ENCODE measurements around the gene DACT3.

Gene DACT3, protein sequence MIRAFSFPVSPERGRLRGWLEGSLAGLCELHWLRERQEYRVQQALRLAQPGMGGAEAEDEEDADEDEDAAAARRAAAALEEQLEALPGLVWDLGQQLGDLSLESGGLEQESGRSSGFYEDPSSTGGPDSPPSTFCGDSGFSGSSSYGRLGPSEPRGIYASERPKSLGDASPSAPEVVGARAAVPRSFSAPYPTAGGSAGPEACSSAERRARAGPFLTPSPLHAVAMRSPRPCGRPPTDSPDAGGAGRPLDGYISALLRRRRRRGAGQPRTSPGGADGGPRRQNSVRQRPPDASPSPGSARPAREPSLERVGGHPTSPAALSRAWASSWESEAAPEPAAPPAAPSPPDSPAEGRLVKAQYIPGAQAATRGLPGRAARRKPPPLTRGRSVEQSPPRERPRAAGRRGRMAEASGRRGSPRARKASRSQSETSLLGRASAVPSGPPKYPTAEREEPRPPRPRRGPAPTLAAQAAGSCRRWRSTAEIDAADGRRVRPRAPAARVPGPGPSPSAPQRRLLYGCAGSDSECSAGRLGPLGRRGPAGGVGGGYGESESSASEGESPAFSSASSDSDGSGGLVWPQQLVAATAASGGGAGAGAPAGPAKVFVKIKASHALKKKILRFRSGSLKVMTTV

DNA sequence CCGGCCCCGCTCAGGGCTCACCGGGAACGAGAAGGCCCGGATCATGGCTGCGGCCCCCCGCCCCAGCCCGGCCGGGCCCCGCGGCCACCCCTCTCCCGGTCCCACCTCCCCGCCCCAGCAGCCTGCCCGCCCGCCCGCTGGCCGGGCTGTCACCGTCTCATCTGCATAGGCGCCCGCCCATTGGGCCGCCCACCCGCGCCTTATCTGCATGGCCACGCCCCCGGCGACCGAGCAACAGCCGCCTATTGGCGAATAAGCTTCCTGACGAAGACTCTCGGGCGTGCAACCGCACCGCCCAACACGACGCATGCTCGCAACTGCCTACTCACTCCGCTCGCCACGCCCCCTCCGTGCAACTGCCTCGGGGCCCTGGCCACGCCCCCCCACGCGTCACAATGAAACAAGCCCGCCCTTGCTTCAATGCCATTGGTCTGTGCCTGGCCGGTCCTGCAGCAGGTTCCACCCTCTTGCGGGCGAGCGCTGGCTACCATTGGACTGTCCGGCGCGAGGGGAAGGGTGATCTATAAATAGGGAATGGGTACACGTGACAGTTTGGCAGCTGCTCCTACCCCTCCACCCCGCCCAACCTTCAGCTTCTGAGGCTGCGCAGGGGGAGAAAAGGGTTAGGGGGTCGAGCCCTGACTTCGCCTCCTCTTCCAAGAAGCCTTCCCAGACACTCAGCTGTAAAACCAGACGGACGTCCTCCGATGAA is at the start of gene DACT3:
Gene DACT3 (minus strand): TSS at position 163 of the 712 bp plus-strand sequence. CDS start 118 bp downstream, at position 45.
- DNase-seq (ENCODE audit: low read depth): peak; percentile 100

DNA sequence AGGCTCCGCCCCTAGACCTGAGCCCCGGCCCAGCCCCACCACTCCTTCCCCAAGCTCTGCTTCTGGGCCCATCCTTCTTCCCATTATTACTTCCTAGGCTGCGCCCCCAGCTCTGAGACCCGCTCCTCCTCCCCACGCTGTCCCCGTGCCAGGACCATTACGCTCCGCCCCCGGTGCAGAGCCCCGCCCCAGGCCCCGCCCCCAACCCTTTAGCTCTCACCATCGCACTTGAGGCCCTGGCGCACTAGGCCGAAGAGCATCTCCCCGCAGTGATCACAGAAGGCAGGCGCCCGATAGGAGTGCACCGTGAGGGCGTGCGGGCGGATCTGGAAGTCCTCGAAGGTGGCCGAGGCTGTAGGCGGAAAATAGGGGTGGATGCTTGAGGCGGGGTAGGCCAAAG is 49.7 kb upstream of the DACT3 start:
- DNase-seq (ENCODE audit: low read depth): no peak

- peak; percentile 60 for DNase-seq (ENCODE audit: low read depth)
Measured at GRCh38 chr19:46704379-46705076, 43.5 kb upstream of the DACT3 start.

DNA sequence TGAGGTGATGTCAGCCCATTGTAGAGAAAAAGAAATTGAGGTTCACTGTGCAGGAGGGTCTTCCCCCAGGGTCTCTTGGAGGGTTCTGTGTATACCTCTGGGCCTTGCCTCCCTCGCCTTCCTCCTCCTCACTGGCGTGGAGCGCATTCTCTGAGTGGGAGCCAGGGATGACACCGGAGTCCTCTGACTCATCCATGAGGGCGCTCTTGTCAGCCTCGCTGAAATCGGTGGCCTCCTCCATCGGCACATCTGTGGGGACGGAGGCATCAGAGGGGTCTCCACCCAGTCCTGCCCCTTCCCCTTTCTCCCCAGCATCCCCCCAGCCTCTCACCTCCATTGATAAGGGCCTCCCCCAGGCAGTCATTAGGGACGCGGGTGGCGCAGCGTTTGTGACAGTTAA is 39.7 kb upstream of the DACT3 start:
- DNase-seq (ENCODE audit: low read depth): no peak

DNA sequence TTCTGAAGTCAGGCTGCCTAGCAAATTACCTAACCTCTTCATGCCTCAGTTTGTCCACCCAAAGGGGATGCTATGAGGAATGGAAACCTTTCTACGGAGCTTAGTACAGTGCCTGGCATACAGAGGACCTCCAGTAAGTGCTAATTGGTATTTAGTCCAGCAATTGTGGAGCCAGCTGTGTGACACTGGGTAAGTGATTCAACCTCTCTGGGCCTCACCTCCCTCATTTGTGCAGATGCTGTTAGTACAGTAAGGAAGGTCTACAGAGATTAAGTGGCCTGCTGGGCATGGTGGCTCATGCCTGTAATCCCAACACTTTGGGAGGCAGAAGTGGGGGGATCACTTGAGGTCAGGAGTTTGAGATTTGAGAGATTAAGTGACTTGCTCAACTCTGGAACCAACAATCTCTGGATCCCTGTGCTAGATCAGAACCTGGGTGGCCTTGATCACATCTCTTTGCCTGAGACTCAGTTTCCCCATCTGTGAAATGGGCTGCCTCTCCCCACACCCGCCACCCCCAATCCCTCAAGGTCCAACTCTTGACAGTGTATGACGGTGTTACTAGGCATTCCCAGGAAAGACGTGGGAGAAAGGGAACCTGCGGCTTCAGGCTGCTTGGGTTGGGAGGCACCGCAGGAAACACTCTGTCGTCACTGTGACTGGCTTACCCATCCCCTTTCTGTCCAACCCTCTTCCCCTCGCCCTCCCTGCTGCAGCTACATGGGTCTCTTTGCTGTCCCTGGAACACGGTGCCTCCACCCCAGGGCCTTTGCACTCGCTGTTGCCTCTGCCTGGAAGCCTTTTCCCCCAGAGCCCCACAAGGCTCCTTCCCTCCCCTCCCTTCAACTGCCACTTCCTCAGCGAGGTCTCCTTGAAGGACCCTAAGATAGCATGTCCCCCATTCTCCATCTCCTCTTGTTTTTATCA is 37.7 kb upstream of the DACT3 start:
- no peak for DNase-seq (ENCODE audit: low read depth)

DNA sequence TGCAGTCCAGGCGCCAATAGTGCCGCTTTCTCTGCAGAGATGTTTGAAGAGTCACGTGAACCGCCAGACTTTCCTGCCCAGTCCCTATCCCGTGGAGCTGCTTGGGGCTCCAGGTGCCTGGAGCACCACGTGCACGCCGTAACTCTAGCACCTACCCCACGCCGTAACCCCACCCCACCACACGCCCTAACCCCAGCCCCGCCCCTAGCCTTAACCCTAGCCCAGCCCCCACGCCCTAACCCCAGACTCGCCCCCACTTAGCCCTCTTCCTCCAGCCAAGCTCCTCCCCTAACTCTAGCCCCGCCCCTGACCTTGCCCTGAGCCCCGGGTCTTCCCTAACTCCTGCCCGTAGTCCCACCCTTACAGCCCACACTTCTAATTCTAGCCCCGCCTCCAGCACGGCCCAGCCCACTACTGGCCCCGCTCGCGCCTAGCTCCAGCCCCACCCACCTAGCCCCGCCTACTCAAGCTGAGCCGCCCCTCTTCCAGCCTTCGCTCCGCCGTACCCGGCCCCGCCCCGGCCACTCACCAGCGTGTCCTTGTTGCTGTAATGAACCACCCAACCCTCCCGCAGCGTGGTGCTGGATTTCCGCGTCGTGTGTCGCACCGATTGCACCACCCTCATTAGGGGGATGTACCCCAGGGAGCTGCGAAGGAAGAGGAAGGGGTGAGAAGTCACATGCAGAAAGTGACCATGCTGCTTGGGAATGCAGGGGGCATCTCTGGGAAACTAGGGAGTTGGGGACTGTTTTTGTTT is 36.4 kb upstream of the DACT3 start:
- DNase-seq (ENCODE audit: low read depth): peak; percentile 76

DNA sequence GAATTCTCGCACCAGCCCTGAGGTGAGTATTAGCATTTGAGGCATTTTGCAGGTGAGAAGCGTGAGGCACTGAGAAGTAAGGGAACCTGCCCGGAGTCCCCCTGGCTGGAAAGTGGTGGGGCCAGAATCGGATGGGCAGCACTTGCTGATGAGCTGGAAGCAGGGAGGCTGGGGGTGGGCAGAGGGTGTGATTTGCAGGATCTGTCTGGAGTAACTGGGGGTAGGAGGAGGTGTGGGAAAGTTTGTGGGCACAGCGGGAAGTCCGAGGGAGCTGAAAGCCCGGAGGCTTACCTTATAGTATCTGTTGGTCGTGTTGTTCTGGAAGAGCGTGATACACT is 35.9 kb upstream of the DACT3 start:
- DNase-seq (ENCODE audit: low read depth): no peak

GRCh38 chr19:46696052-46696451 is 35.1 kb upstream of the DACT3 start:
- no peak for DNase-seq (ENCODE audit: low read depth)

DNA sequence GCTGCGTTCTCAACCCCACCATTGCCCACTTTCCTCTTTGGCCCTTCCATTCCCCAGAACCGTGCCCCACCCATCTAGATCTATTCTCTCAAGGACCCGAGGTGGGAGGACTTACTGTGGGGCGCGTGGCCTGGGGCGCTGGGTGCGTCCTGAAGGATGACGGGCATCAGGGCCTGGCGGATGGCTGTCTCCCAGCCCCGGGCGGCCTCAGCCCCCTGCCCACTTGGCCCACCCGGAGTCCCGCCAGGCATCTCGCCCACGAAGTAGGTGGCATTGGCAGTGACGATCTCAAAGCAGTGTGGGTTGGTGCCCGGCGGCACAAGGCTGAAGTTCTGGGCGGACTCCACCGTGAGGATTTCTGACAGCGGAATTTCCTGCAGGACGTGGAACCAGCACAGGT is 32.8 kb upstream of the DACT3 start:
- DNase-seq (ENCODE audit: low read depth): no peak

DNA sequence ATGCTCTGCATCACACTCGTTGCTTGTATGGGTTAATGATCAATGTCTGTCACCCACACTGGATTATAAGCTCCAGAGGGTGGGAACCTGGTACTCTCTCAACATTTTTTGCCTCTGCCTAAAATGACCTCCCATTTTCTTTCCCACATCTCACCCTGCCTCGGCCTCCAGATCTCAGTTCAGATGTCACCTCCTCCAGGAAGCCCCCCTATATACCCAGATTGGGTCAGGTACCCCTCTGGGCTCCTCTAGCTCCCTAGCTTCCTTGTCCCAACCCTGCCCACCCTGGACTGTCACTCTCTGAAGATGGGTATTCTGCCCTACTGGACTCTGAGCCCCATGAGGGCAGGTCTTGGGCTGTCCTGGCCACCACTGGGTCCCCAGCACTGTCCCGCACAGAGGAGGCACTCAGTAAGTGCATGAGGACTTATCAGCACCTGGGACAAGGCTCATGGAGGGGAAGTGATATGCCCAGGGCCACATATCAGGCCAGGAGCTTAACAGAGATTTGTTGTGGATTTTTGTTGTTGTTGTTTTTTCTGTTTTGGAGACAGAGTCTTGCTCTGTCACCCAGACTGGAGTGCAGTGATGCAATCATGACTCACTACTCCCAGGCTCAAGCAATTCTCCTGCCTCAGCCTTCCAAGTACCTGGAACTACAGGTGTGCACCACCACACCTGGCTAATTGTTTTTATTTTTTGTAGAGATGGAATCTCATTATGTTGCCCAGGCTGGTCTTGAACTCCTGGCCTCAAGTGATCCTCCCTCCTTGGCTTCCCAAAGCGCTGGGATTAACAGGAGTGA is 32.1 kb upstream of the DACT3 start:
- peak; percentile 6 for DNase-seq (ENCODE audit: low read depth)

- no peak for DNase-seq (ENCODE audit: low read depth)
Measured at GRCh38 chr19:46691948-46692347, 31.0 kb upstream of the DACT3 start.

DNA sequence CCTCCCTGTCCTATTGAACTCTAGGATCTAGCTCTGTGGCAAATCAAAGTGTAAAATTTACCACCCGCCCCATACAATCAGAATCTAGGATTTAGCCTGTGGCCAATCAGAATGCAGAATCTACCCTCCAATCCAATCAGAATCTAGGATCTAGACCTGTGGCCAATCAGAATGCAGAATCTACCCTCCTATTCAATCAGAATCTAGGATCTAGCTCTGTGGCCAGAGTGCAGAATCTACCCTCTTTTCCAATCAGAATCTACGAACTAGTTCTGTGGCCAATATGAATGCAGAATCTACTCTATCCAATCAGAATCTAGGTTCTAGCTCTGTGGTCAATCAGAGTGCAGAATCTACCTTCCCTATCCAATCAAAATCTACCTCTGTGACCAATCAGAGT is 30.1 kb upstream of the DACT3 start:
- DNase-seq (ENCODE audit: low read depth): no peak

- DNase-seq (ENCODE audit: low read depth): no peak
Measured at GRCh38 chr19:46689358-46689757, 28.4 kb upstream of the DACT3 start.

GRCh38 chr19:46687438-46688145 is 26.6 kb upstream of the DACT3 start:
- DNase-seq (ENCODE audit: low read depth): no peak

DNA sequence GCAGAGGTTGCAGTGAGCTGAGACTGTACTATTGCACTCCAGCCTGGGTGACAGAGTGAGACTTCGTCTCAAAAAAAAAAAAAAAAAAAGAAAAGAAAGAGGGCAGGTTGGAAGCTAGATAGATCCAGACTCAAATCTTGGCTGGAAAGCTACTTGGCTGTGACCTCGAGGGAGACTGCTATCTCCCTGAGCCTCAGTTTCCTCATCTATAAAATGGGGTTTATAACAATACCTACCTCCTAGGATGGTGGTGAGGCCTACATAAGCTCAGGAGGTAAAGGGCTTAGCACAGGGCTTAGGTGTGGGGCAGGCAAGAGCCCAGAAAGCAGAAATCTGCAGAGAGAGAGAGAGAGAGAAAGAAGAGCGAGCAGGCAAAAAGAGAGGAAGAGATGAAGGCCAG is 24.2 kb upstream of the DACT3 start:
- DNase-seq (ENCODE audit: low read depth): no peak

- peak; percentile 31 for DNase-seq (ENCODE audit: low read depth)
Measured at GRCh38 chr19:46678110-46678732, 17.2 kb upstream of the DACT3 start.

DNA sequence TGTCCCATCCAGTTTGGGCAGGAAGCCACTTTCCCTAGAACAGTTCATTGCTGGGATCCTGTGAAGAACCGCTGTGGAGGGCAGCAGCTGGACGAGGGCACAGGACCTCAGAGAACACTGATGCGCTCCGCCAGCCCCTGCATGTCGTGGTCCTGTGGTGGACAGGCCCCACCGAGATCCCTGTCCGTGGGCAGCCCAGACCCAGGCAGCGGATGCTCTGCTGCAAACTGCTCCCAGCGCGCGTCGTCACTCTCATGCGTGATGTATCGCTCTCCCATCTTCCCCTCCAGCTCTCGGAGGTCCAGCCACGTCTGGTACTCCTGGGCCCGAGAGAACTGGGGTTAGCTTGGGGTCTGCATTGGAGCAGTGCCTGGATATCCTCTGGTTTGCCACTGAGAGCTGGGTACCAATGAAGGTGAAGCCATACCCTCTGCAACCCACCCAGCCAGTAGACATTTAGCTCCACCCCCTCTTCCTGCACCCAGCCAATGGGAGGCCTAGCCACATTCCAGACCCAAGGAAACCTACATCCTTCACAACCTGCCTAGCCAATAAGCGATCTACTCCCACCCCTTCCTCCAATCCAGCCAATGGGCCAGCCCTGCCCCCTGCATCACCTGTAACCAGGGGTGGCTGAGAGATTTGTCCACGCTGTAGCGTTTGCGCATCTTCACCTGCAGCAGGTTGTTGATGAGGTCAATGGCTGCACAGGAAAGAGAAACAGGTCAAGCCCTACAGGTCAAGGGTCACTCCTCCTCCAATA is 13.6 kb upstream of the DACT3 start:
- DNase-seq (ENCODE audit: low read depth): peak; percentile 29

DNA sequence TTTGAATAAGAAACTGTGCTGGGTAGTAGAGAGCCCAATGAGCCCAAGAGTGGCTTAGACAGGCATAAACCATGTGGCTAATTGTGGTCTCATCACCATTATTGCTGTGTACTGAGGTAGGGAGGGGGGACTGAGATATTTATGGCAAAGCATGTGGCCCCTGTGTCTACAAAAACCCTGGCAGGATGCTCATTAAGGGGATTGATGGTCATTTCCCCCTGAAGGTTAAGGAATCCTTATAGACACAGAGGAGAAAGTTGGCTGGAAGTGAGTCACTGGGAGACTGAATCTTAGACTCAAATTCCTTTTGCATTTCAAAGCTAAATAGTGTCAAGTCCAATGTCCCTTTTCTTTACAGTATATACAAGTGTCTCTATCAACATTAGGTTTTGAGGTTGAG is 9.8 kb upstream of the DACT3 start:
- DNase-seq (ENCODE audit: low read depth): peak; percentile 74

All from EH (cell line).